Peyer's patch (tissue), 4 donors: ENCODE results near the gene CPA2. TPM values are rescaled to one million over a fixed set of nuclear protein-coding genes. Genes with fewer than 3 reads are reported as not detected.
"Not testable (repeated sequence)": the region's sequence is repeated elsewhere in the genome, so short reads cannot be mapped to it uniquely, and the experiment has no call there.

Experiments
- DNase-seq, 3 donors: peaks; one replicate each; pipeline ENCODE4 v3.0.0-alpha.2; 2017 to 2019
- H3K27ac ChIP-seq, 4 donors: fragments of 200-600 bp; sonication (generic); one replicate each; pipeline ENCODE4 v1.5.1; 2016 to 2019
- H3K27me3 ChIP-seq, 2 donors: fragments of 200-600 bp; sonication (generic); one replicate each; pipeline ENCODE4 v1.5.1; 2019
- H3K36me3 ChIP-seq, 3 donors: fragments of 200-600 bp; sonication (generic); one replicate each; pipeline ENCODE4 v1.5.1; 2016 to 2019
- H3K4me1 ChIP-seq, 4 donors: fragments of 200-600 bp; sonication (generic); one replicate each; pipeline ENCODE4 v1.5.1; 2016 to 2019
- H3K4me3 ChIP-seq, 4 donors: fragments of 200-600 bp; sonication (generic); 1 replicate in 3 of 4; 2 replicates in 1 of 4; pipeline ENCODE4 v1.5.1; 2016 to 2019; ENCODE audit warnings: mild to moderate bottlenecking in 1 of 4
- H3K9me3 ChIP-seq, 4 donors: fragments of 200-600 bp; sonication (generic); one replicate each; pipeline ENCODE4 v1.5.1; 2016 to 2019; ENCODE audit warnings: mild to moderate bottlenecking in 1 of 4
- POLR2A ChIP-seq, 2 donors: fragments of 450-650 bp; IDR thresholded peaks; one replicate each; pipeline ENCODE4 v1.5.1; 2017; ENCODE audit warnings: antibody characterized with exemption in 2 of 2, mild to moderate bottlenecking in 2 of 2, moderate library complexity in 2 of 2
- total RNA-seq, 4 donors: library from RNA; depleted of rRNA; stranded (reverse); fragments of >200 nt; gene quantifications; one replicate each; pipeline ENCODE4 v1.1.0, GENCODE V29; 2016
- TF ChIP-seq, protein P1 (sequence below), 6 experiments: fragments of 450-650 bp in 4 of 6; fragments of 200-600 bp in 2 of 6; sonication (generic) in 1 of 6; IDR thresholded peaks; one replicate each; pipeline ENCODE4 v1.5.1; 2017 to 2019; ENCODE audit warnings: antibody characterized with exemption in 6 of 6, mild to moderate bottlenecking in 3 of 6, moderate library complexity in 1 of 6

CPA2 gene
- total RNA-seq, 4 donors from 2014 or later: 2.6 to 12.6 (median 2.7) TPM; not detected in 1

GRCh38 chr7:130232209-130232608 is 34.5 kb upstream of the CPA2 start:
- H3K36me3 ChIP-seq: no peaks in the 10 kb centered on the region
- H3K27ac ChIP-seq: no peak overlapping the region

DNA sequence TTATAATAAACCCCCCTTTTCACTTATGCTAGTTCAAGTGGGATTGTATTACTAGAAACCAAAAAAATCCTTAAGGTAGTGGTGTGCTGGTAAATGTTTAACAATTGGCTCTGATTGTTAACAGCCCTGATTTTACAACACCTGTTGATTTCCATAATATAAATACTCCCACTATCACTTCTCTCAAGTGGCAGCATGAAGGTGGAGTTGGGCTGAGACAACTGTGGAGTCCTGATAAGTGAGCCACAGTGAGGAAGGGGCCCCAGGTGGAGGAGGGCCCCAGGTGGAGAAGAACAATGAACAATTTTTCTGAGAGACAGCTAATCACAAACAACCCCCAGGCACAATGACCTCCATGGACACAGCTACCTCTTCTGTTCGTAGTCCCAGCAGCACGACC is 32.6 kb upstream of the CPA2 start:
- TF ChIP-seq POLR2A (IDR thresholded peaks at IDR 0.05): no peak
- TF ChIP-seq, protein P1, sequence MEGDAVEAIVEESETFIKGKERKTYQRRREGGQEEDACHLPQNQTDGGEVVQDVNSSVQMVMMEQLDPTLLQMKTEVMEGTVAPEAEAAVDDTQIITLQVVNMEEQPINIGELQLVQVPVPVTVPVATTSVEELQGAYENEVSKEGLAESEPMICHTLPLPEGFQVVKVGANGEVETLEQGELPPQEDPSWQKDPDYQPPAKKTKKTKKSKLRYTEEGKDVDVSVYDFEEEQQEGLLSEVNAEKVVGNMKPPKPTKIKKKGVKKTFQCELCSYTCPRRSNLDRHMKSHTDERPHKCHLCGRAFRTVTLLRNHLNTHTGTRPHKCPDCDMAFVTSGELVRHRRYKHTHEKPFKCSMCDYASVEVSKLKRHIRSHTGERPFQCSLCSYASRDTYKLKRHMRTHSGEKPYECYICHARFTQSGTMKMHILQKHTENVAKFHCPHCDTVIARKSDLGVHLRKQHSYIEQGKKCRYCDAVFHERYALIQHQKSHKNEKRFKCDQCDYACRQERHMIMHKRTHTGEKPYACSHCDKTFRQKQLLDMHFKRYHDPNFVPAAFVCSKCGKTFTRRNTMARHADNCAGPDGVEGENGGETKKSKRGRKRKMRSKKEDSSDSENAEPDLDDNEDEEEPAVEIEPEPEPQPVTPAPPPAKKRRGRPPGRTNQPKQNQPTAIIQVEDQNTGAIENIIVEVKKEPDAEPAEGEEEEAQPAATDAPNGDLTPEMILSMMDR (IDR thresholded peaks at IDR 0.05): no peak
- Histone ChIP-seq H3K27ac (no peak overlapping the region), H3K27me3 (no peaks in the 10 kb centered on the region), H3K4me3 (no peak overlapping the region), H3K4me1 (no peaks in the 10 kb centered on the region), H3K36me3 (no peaks in the 10 kb centered on the region), H3K9me3 (no peaks in the 10 kb centered on the region)
- no peak for DNase-seq

More at GRCh38 chr7:130232209-130232608, 34.5 kb upstream of the CPA2 start:
- no peak for TF ChIP-seq POLR2A (IDR thresholded peaks at IDR 0.05)
- TF ChIP-seq, protein P1 (IDR thresholded peaks at IDR 0.05): no peak
- no peaks in the 10 kb centered on the region for H3K9me3 ChIP-seq
- no peaks in the 10 kb centered on the region for H3K4me1 ChIP-seq
- H3K27me3 ChIP-seq: no peaks in the 10 kb centered on the region
- DNase-seq: no peak
- H3K4me3 ChIP-seq: no peak overlapping the region

DNA sequence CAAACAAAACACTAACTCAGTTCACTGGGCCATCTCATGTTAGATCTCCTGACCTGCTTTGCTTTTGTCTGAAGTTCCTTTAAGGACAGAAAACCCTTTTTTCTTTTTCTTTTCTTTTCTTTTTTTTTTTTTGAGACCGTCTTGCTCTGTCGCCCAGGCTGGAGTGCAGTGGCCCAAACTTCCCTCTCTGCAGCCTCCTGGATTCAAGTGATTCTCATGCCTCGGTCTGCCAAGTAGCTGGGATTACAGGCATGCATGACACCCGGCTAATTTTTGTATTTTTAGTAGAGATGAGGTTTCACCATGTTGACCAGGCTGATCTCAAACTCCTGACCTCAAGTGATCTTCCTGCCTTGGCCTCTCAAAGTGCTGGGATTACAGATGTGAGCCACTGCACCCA is 30.3 kb upstream of the CPA2 start:
- not testable (repeated sequence) for H3K4me1 ChIP-seq, H3K4me3 ChIP-seq, H3K27ac ChIP-seq, H3K27me3 ChIP-seq, H3K36me3 ChIP-seq, DNase-seq, H3K9me3 ChIP-seq

- no peaks in the 10 kb centered on the region for H3K9me3 ChIP-seq
- no peaks in the 10 kb centered on the region for H3K27me3 ChIP-seq
- no peaks in the 10 kb centered on the region for H3K4me1 ChIP-seq
- DNase-seq: no peak
- no peak overlapping the region for H3K4me3 ChIP-seq
- TF ChIP-seq, protein P1 (IDR thresholded peaks at IDR 0.05): no peak
- no peak for TF ChIP-seq POLR2A (IDR thresholded peaks at IDR 0.05)
- H3K36me3 ChIP-seq: no peaks in the 10 kb centered on the region
- no peak overlapping the region for H3K27ac ChIP-seq
These were observed 26.4 kb upstream of the CPA2 start for GRCh38 chr7:130240240-130240639.

GRCh38 chr7:130242198-130243014 is 24.3 kb upstream of the CPA2 start:
- Histone ChIP-seq H3K27ac (no peak overlapping the region), H3K36me3 (no peaks in the 10 kb centered on the region), H3K4me3 (no peak overlapping the region), H3K9me3 (no peaks in the 10 kb centered on the region), H3K4me1 (no peaks in the 10 kb centered on the region), H3K27me3 (no peaks in the 10 kb centered on the region)
- TF ChIP-seq, protein P1 (IDR thresholded peaks at IDR 0.05): peak; percentile 28 to 75 (median 70)
- TF ChIP-seq POLR2A (IDR thresholded peaks at IDR 0.05): no peak
- DNase-seq: peak; percentile 25 to 71 (median 65)

DNA sequence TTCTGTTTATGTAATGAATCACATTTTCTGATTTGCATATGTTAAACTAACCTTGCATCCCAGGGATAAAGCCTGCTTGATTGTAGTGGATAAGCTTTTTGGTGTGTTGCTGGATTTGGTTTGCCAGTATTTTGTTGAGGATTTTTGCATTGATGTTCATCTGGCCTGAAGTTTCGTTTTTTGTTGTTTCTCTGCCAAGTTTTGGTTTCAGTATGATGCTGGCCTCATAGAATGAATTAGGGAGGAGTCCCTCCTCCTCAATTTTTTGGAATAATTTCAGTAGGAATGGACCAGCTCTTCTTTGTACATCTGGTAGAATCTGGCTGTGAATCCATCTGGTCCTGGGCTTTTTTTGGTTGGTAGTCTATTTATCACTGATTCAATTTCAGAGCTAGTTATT is 23.2 kb upstream of the CPA2 start:
- not testable (repeated sequence) for H3K27ac ChIP-seq, H3K36me3 ChIP-seq, DNase-seq, H3K4me1 ChIP-seq, H3K27me3 ChIP-seq, H3K9me3 ChIP-seq, H3K4me3 ChIP-seq

GRCh38 chr7:130246491-130246890 is 20.2 kb upstream of the CPA2 start:
- not testable (repeated sequence) for H3K27me3 ChIP-seq, H3K9me3 ChIP-seq, H3K4me1 ChIP-seq, H3K27ac ChIP-seq, H3K4me3 ChIP-seq, DNase-seq, H3K36me3 ChIP-seq

DNA sequence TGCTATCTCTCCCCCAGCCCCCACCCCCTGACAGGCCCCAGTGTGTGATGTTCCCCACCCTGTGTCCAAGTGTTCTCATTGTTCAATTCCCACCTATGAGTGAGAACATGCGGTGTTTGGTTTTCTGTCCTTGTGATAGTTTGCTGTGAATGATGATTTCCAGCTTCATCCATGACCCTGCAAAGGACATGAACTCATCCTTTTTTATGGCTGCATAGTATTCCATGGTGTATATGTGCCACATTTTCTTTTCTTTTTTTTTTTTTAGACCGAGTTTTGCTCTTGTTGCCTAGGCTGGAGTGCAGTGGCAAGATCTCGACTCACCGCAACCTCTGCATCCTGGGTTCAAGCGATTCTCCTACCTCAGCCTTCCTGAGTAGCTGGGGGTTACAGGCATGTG is 17.8 kb upstream of the CPA2 start:
- not testable (repeated sequence) for H3K27ac ChIP-seq, DNase-seq, H3K4me3 ChIP-seq, H3K9me3 ChIP-seq, H3K27me3 ChIP-seq, H3K4me1 ChIP-seq, H3K36me3 ChIP-seq

DNA sequence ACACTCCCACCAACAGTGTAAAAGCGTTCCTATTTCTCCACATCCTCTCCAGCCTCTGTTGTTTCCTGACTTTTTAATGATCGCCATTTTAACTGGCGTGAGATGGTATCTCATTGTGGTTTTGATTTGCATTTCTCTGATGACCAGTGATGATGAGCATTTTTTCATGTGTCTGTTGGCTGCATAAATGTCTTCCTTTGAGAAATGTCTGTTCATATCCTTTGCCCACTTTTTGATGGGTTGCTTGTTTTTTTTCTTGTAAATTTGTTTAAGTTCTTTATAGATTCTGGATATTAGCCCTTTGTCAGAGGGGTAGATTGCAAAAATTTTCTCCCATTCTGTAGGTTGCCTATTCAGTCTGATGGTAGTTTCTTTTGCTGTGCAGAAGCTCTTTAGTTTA is 17.0 kb upstream of the CPA2 start:
- not testable (repeated sequence) for H3K36me3 ChIP-seq, DNase-seq, H3K4me3 ChIP-seq, H3K4me1 ChIP-seq, H3K27ac ChIP-seq, H3K9me3 ChIP-seq, H3K27me3 ChIP-seq
